Esophagus muscularis mucosa (tissue), 4 donors: ENCODE data around the gene OR5B17. TPM values are rescaled to one million over a fixed set of nuclear protein-coding genes. Genes with fewer than 3 reads are reported as not detected.

Source experiments
- DNase-seq: peaks from one replicate; pipeline ENCODE4 v3.0.0-alpha.2; 2017; ENCODE audit errors: extremely low spot score
- H3K27ac ChIP-seq, 4 donors: fragments of 200-600 bp; sonication (generic); replicated peaks in 1 of 4; 1 replicate in 3 of 4; 2 replicates in 1 of 4; pipeline ENCODE4 v1.5.1; 2016 to 2019; ENCODE audit warnings: mild to moderate bottlenecking in 1 of 4
- H3K27me3 ChIP-seq, 4 donors: fragments of 200-600 bp; sonication (generic); one replicate each; pipeline versions ENCODE4 v1.5.1 to v1.6.0; 2016 to 2019
- H3K36me3 ChIP-seq, 4 donors: fragments of 200-600 bp; sonication (generic); one replicate each; pipeline ENCODE4 v1.5.1; 2016 to 2019
- H3K4me1 ChIP-seq, 4 donors: fragments of 200-600 bp; sonication (generic); one replicate each; pipeline ENCODE4 v1.5.1; 2016 to 2019
- H3K4me3 ChIP-seq, 4 donors: fragments of 200-600 bp; sonication (generic); 1 replicate in 2 of 4; 2 replicates in 2 of 4; pipeline ENCODE4 v1.5.1; 2016 to 2019; ENCODE audit warnings: mild to moderate bottlenecking in 4 of 4, moderate library complexity in 1 of 4
- H3K9me3 ChIP-seq, 4 donors: fragments of 200-600 bp; sonication (generic); 1 replicate in 3 of 4; 2 replicates in 1 of 4; pipeline ENCODE4 v1.5.1; 2016 to 2019
- CTCF ChIP-seq, 3 experiments: fragments of 200-600 bp in 2 of 3; fragments of 450-650 bp in 1 of 3; sonication (generic) in 2 of 3; IDR thresholded peaks; one replicate each; pipeline ENCODE4 v1.5.1; 2017 to 2019; ENCODE audit warnings: antibody characterized with exemption in 3 of 3, mild to moderate bottlenecking in 2 of 3, moderate library complexity in 1 of 3
- EP300 ChIP-seq: sonication (generic); formaldehyde crosslinking; IDR thresholded peaks from one replicate; pipeline ENCODE4 v1.6.1; 2017; ENCODE audit warnings: antibody characterized with exemption
- POLR2A ChIP-seq: fragments of 450-650 bp; IDR thresholded peaks from one replicate; pipeline ENCODE4 v1.6.1; 2017; ENCODE audit warnings: antibody characterized with exemption, moderate library complexity, mild to moderate bottlenecking, low read depth
- POLR2AphosphoS5 ChIP-seq, 2 donors: sonication (generic); formaldehyde crosslinking; IDR thresholded peaks; one replicate each; pipeline ENCODE4 v1.6.1; 2017; ENCODE audit warnings: antibody characterized with exemption in 2 of 2
- WGBS: methylation state at CpG from one replicate; pipeline ENCODE4 v1.1.5; 2018; 5-methylcytosine and 5-hydroxymethylcytosine counted together
- intact Hi-C: fragments of 100-400 bp; cut with DNase I; formaldehyde crosslinking; loops from one replicate; pipeline ENCODE4 v1.15.1; 2023
- total RNA-seq, 4 donors: library from RNA; depleted of rRNA; stranded (reverse); fragments of >200 nt; gene quantifications; one replicate each; pipeline versions ENCODE4 v1.1.0 to v1.2.1, GENCODE V29; 2016

The OR5B17 gene
- total RNA-seq, 4 donors from 2014 or later: not detected

- TF ChIP-seq POLR2AphosphoS5 (IDR thresholded peaks at IDR 0.05) (no peak), POLR2A (no peak), EP300 (no peak), CTCF (IDR thresholded peaks at IDR 0.05) (no peak)
- Histone ChIP-seq H3K27me3 (no peaks in the 10 kb centered on the region), H3K4me3 (no peak overlapping the region), H3K9me3 (peaks cover 0 to 12% (median 5%) of the 10 kb centered on the region in 4 donors), H3K36me3 (no peaks in the 10 kb centered on the region), H3K4me1 (no peaks in the 10 kb centered on the region), H3K27ac (no peak overlapping the region)
- intact Hi-C loops: no loop called here
- no peak for DNase-seq
Observed at GRCh38 chr11:58334708-58335107, 24.2 kb downstream of the OR5B17 start.

- 88% methylated on average over 2 of the region's 2 CpGs for WGBS
Observed at GRCh38 chr11:58330861-58331260, 28.0 kb downstream of the OR5B17 start.

DNA sequence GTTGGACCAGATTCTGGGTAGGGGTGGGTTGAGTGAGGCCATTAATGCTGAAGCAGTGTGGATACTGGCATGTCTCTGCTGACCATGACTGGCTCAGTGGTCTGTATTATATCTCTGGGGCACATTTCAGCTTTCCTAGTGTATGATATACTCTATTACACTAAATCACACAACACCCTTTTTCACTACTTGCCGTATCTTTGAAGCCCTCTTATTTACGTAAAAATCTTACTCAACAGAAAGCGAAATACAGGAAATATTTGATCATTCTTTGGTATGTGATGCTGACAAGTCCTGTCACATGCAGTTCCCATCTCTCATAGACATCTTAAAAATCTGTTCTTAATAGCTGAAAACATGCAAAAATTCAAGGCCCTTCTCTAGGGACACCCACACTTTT lies 40.3 kb downstream of the OR5B17 start:
- Histone ChIP-seq H3K4me1 (no peaks in the 10 kb centered on the region), H3K9me3 (no peaks in the 10 kb centered on the region), H3K4me3 (no peak overlapping the region), H3K27ac (no peak overlapping the region), H3K27me3 (peaks cover 0 to 6% (median 0%) of the 10 kb centered on the region in 4 donors), H3K36me3 (no peaks in the 10 kb centered on the region)
- no peak for DNase-seq
- WGBS: 28% methylated on average over 3 of the region's 3 CpGs
- intact Hi-C loops: no loop called here
- TF ChIP-seq POLR2AphosphoS5 (IDR thresholded peaks at IDR 0.05) (no peak), EP300 (no peak), POLR2A (no peak), CTCF (IDR thresholded peaks at IDR 0.05) (no peak)

More at GRCh38 chr11:58330861-58331260, 28.0 kb downstream of the OR5B17 start:
- H3K4me3 ChIP-seq: no peak overlapping the region
- H3K36me3 ChIP-seq: no peaks in the 10 kb centered on the region
- peaks cover 0 to 29% (median 7%) of the 10 kb centered on the region in 4 donors for H3K9me3 ChIP-seq
- no peaks in the 10 kb centered on the region for H3K4me1 ChIP-seq
- H3K27ac ChIP-seq: no peak overlapping the region
- TF ChIP-seq POLR2A (no peak), CTCF (IDR thresholded peaks at IDR 0.05) (no peak), EP300 (no peak), POLR2AphosphoS5 (IDR thresholded peaks at IDR 0.05) (no peak)
- no peak for DNase-seq
- intact Hi-C loops: no loop called here
- no peaks in the 10 kb centered on the region for H3K27me3 ChIP-seq

DNA sequence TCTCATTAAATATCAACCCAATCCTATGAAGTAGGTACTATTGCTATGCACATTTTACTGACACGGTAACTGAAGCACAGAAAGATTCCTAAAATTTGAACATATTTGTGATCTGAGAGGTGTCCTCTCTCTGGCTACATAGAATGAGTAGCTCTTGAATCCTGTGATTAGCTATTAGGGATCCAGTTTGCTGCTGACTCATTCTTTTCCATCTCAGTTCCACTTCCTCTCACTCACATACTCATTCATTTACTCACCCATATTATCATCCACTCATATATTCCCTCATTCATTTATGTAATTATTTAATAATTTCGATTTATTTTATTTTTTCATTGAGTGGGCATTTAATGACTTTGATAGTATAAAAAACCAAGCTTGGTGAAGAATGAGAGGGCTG lies 42.7 kb downstream of the OR5B17 start:
- intact Hi-C loops: no loop called here
- no peak for TF ChIP-seq EP300
- TF ChIP-seq POLR2AphosphoS5 (IDR thresholded peaks at IDR 0.05): no peak
- no peak for TF ChIP-seq CTCF (IDR thresholded peaks at IDR 0.05)
- TF ChIP-seq POLR2A: no peak
- Histone ChIP-seq H3K36me3 (no peaks in the 10 kb centered on the region), H3K27me3 (peaks cover 0 to 6% (median 0%) of the 10 kb centered on the region in 4 donors), H3K9me3 (no peaks in the 10 kb centered on the region), H3K4me3 (no peak overlapping the region), H3K4me1 (no peaks in the 10 kb centered on the region), H3K27ac (no peak overlapping the region)
- DNase-seq: no peak
- WGBS: 70% methylated on average over 2 of the region's 2 CpGs

Other genes starting within 250 kb of the OR5B17 start
- not detected for gene OR9I1, start 233.5 kb downstream of the OR5B17 start, total RNA-seq
- not detected for gene OR9Q2, start 170.0 kb downstream of the OR5B17 start, total RNA-seq
- not detected for gene OR1S2, start 154.9 kb downstream of the OR5B17 start, total RNA-seq
- gene OR1S1, start 146.3 kb downstream of the OR5B17 start, total RNA-seq: not detected
- gene OR10Q1, start 130.2 kb downstream of the OR5B17 start, total RNA-seq: not detected
- not detected for gene OR10W1, start 90.8 kb downstream of the OR5B17 start, total RNA-seq
- not detected for gene OR5B3, start 47.8 kb upstream of the OR5B17 start, total RNA-seq
- not detected for gene OR5B2, start 69.1 kb upstream of the OR5B17 start, total RNA-seq
- not detected for gene OR5B12, start 83.2 kb upstream of the OR5B17 start, total RNA-seq
- gene OR5B21, start 149.0 kb upstream of the OR5B17 start, total RNA-seq: not detected
- 1 to 10 TPM; 4.1 to 9.6 (median 7.2) TPM for gene LPXN, start 216.8 kb upstream of the OR5B17 start, total RNA-seq
- gene ZFP91, start 220.0 kb upstream of the OR5B17 start, total RNA-seq: 10 to 100 TPM; 71.1 to 90.2 (median 77.7) TPM